GM12891 (cell line): ENCODE measurements around the gene NRIP3.

Source experiments
- POLR2A ChIP-seq: IDR thresholded peaks from 2 replicates; pipeline ENCODE4 v1.6.1; 2011; ENCODE audit warnings: low read depth, low read length, control low read depth
- POLR2AphosphoS5 ChIP-seq: IDR thresholded peaks from 2 replicates; pipeline ENCODE4 v1.6.1; 2011; ENCODE audit warnings: low read depth, low read length, control low read depth

DNA sequence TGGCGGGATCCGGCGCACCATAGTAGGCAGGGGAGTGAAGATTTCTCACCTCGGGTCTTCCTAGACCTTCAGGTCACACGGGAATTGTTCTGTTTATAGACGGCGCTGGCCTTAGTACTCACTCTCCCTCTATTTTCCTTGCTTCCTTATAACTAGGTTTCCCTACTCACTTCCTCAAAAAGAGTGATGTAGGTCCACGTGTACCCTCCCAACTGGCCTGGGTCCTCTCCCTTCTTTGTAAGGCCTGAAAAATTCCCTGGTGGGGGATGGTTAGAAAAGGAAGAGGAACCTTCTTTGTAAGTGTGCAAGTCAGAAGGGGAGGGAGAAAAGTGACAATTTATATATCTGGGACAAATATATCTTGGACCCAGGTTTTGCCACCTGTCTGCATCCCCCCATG is 36.6 kb downstream of the NRIP3 start:
- TF ChIP-seq POLR2AphosphoS5 (no peak), POLR2A (no peak)
